ENCODE data around the gene ZNF470. TPM values are rescaled to one million over a fixed set of nuclear protein-coding genes. Genes with fewer than 3 reads are reported as not detected.

Gene ZNF470
- total and polyA plus RNA-seq, 2 donors (not counting 1 experiment from before 2014, with no cell fraction given): 1.9 to 6.9 TPM

DNA sequence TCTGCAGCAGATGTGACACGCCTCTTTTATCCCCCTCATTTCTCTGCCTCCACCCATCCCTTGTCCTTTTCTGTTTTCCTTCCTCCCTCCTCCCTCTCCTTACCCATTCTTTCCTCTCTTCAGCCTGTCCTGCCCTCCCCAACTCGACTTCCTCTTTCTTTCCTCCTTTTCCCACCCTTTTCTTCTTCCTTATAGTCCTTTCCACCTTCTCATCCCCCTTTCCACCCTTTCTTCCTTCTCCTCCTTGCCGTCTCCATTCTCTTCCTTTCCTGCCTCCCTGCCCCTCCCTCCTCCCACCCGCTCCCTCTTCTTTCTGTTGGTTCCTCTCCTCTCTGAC lies 27.1 kb downstream of the ZNF470 start:
- peak overlapping the region; percentile 76 for H3K27ac Mint-ChIP-seq
- DNase-seq: no peak
- peaks cover 5% of the 10 kb centered on the region for H3K9me3 Mint-ChIP-seq (ENCODE audit: insufficient read depth)
- Histone ChIP-seq H4K20me1 (ENCODE audit: control insufficient read depth, insufficient read depth, low read length, poor library complexity, severe bottlenecking) (no peaks in the 10 kb centered on the region), H3K4me1 (ENCODE audit: control insufficient read depth in 2 of 2, insufficient read depth in 2 of 2, low read length in 2 of 2) (peaks cover 11 to 20% of the 10 kb centered on the region in 2 donors), H3K9ac (ENCODE audit: low read length) (peak overlapping the region; percentile 91), H3K4me2 (replicated peaks; ENCODE audit: low read depth, low read length, poor library complexity, severe bottlenecking) (peak overlapping the region; percentile 96), H2AFZ (ENCODE audit: insufficient read depth, low read depth, low read length, poor library complexity, severe bottlenecking) (peak overlapping the region; percentile 100), H3K36me3 (replicated peaks in 1 of 2; ENCODE audit: control extremely low read depth in 1 of 2, control insufficient read depth in 1 of 2, extremely low read depth in 1 of 2, insufficient read depth in 2 of 2, low read length in 1 of 2) (no peaks in the 10 kb centered on the region), H3K27ac (ENCODE audit: low read length in 2 of 2) (peak overlapping the region in 1 of 2 donors; percentile 88), H3K4me3 (ENCODE audit: control extremely low read depth in 1 of 5, extremely low read depth in 1 of 5, insufficient read depth in 1 of 5, low read depth in 2 of 5, low read length in 4 of 5) (peak overlapping the region in 3 of 5 experiments; percentile 68 to 88 (median 81)), H3K79me2 (ENCODE audit: control insufficient read depth, insufficient read depth, low read length) (peaks cover 39% of the 10 kb centered on the region), H3K27me3 (replicated peaks in 1 of 4; ENCODE audit: control extremely low read depth in 1 of 4, control insufficient read depth in 3 of 4, insufficient read depth in 4 of 4, low read length in 3 of 4) (peaks cover 0 to 7% (median 0%) of the 10 kb centered on the region in 4 experiments), H3K9me3 (ENCODE audit: control extremely low read depth in 1 of 3, control insufficient read depth in 2 of 3, insufficient read depth in 1 of 3, low read length in 2 of 3) (peaks cover 0 to 23% (median 1%) of the 10 kb centered on the region in 3 donors)
- TF ChIP-seq, protein P1, sequence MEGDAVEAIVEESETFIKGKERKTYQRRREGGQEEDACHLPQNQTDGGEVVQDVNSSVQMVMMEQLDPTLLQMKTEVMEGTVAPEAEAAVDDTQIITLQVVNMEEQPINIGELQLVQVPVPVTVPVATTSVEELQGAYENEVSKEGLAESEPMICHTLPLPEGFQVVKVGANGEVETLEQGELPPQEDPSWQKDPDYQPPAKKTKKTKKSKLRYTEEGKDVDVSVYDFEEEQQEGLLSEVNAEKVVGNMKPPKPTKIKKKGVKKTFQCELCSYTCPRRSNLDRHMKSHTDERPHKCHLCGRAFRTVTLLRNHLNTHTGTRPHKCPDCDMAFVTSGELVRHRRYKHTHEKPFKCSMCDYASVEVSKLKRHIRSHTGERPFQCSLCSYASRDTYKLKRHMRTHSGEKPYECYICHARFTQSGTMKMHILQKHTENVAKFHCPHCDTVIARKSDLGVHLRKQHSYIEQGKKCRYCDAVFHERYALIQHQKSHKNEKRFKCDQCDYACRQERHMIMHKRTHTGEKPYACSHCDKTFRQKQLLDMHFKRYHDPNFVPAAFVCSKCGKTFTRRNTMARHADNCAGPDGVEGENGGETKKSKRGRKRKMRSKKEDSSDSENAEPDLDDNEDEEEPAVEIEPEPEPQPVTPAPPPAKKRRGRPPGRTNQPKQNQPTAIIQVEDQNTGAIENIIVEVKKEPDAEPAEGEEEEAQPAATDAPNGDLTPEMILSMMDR (IDR thresholded peaks at IDR 0.05): no peak
- TF ChIP-seq EZH2 (IDR thresholded peaks at IDR 0.05; ENCODE audit: borderline replicate concordance, insufficient read depth, low read depth, low read length, poor library complexity, severe bottlenecking): no peak
- WGBS (ENCODE audit: insufficient coverage): 79% methylated on average over 4 of the region's 4 CpGs
- H3K4me3 Mint-ChIP-seq: peak overlapping the region; percentile 93
- H3K4me1 Mint-ChIP-seq: peaks cover 19% of the 10 kb centered on the region
- ATAC-seq (ENCODE audit: low read depth): no peak
- CTCF ChIA-PET: no interaction called here
- intact Hi-C loops (cut with micrococcal nuclease): loop anchor here (10.0 kb wide), 1 partner anchor 50 kb away; no protein-coding TSS in a partner anchor
- POLR2A ChIA-PET: interaction anchor here (1.0 to 1.2 kb wide), 2 partner anchors 55 to 201 kb away, joined by 8 to 19 read pairs; partner anchors contain the start of genes ZFP28 and ZNF582
- H3K27me3 Mint-ChIP-seq: no peaks in the 10 kb centered on the region

DNA sequence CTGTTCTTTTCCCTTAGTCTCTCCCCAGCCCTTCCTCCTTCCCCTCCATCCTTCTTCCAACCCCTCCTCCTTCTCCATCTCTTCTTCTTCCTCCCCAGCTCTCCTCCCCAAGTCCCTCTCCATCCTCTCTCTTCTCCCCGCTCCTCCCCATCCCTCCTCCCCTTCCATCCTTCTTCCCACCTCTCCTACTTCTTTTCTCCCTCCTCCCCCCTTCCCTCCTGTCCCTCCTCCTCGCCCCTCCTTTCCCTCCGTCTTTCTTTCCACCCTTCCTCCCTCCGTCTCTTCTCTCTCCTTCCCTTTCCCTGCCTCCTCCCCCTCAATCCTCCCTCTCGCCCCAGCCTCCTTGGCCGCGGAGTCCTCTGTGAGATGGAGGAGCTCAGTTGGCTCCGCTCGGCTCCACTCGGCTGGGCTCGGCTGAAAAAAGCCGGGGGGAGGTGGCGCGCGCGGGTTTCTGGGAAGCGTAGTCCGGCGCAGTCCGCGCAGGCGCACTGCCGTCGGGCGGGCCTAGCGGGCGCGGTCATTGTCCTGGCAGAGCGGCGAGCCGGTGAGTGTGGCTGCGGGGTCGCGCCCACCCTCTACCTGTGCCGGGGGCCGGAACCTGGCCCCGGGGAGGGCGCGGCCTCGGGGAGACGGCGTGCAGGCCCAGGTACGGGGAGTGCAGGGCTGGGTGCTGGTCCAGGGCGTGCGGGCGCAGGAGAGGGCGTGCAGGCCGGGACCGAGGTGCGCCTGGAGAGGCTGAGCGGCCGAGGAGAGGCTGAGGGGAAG lies 27.7 kb downstream of the ZNF470 start, which contains the start of gene ZNF71:
Gene ZNF71 (plus strand): TSS at position 520 of the 765 bp plus-strand sequence. CDS start 6,257 bp downstream, outside the sequence.
- Mint-ChIP-seq H3K27ac (peak within 1 kb of the TSS; percentile 90), H3K27me3 (no peaks in the 10 kb centered on the region), H3K9me3 (ENCODE audit: insufficient read depth) (peaks cover 5% of the 10 kb centered on the region), H3K4me1 (peaks cover 19% of the 10 kb centered on the region), H3K4me3 (peak within 1 kb of the TSS; percentile 93)
- intact Hi-C loops (cut with micrococcal nuclease): loop anchor here (1.0 to 10.0 kb wide), 3 partner anchors 28 to 191 kb away; partner anchors contain the start of genes ZNF470 and ZNF583
- POLR2A ChIA-PET: interaction anchor here (0.6 to 1.2 kb wide), 4 partner anchors 56 to 417 kb away, joined by 3 to 19 read pairs (median 6); partner anchors contain the start of genes ZFP28 and ZNF582
- peaks cover 0 to 17% (median 1%) of the 10 kb centered on the region in 3 donors for H3K9me3 ChIP-seq (ENCODE audit: control extremely low read depth in 1 of 3, control insufficient read depth in 2 of 3, insufficient read depth in 1 of 3, low read length in 2 of 3)
- no peaks in the 10 kb centered on the region for H3K36me3 ChIP-seq (replicated peaks in 1 of 2; ENCODE audit: control extremely low read depth in 1 of 2, control insufficient read depth in 1 of 2, extremely low read depth in 1 of 2, insufficient read depth in 2 of 2, low read length in 1 of 2)
- peaks cover 39% of the 10 kb centered on the region for H3K79me2 ChIP-seq (ENCODE audit: control insufficient read depth, insufficient read depth, low read length)
- H4K20me1 ChIP-seq (ENCODE audit: control insufficient read depth, insufficient read depth, low read length, poor library complexity, severe bottlenecking): no peaks in the 10 kb centered on the region
- peak within 1 kb of the TSS; percentile 96 for H3K4me2 ChIP-seq (replicated peaks; ENCODE audit: low read depth, low read length, poor library complexity, severe bottlenecking)
- H3K4me3 ChIP-seq (ENCODE audit: control extremely low read depth in 1 of 5, extremely low read depth in 1 of 5, insufficient read depth in 1 of 5, low read depth in 2 of 5, low read length in 4 of 5): peak within 1 kb of the TSS; percentile 22 to 88 (median 68)
- peaks cover 11 to 20% of the 10 kb centered on the region in 2 donors for H3K4me1 ChIP-seq (ENCODE audit: control insufficient read depth in 2 of 2, insufficient read depth in 2 of 2, low read length in 2 of 2)
- H2AFZ ChIP-seq (ENCODE audit: insufficient read depth, low read depth, low read length, poor library complexity, severe bottlenecking): peak within 1 kb of the TSS; percentile 100
- peak; percentile 89 for DNase-seq
- WGBS (ENCODE audit: insufficient coverage): 3% methylated on average over 52 of the region's 52 CpGs
- CTCF ChIA-PET: no interaction called here
- H3K9ac ChIP-seq (ENCODE audit: low read length): peak within 1 kb of the TSS; percentile 91
- ATAC-seq (ENCODE audit: low read depth): peak; percentile 94
- H3K27me3 ChIP-seq (replicated peaks in 1 of 4; ENCODE audit: control extremely low read depth in 1 of 4, control insufficient read depth in 3 of 4, insufficient read depth in 4 of 4, low read length in 3 of 4): peaks cover 0 to 4% (median 0%) of the 10 kb centered on the region in 4 experiments
- TF ChIP-seq, protein P1 (IDR thresholded peaks at IDR 0.05): no peak
- no peak for TF ChIP-seq EZH2 (IDR thresholded peaks at IDR 0.05; ENCODE audit: borderline replicate concordance, insufficient read depth, low read depth, low read length, poor library complexity, severe bottlenecking)
- peak within 1 kb of the TSS; percentile 49 to 88 for H3K27ac ChIP-seq (ENCODE audit: low read length in 2 of 2)
